ENCODE data around the gene GATA2.

GATA2 gene

GRCh38 chr3:128449111-128449638, 43.8 kb downstream of the GATA2 start:
- no peak overlapping the region for H3K4me3 ChIP-seq (ENCODE audit: low read depth, low read length)
- TF ChIP-seq, protein P1, sequence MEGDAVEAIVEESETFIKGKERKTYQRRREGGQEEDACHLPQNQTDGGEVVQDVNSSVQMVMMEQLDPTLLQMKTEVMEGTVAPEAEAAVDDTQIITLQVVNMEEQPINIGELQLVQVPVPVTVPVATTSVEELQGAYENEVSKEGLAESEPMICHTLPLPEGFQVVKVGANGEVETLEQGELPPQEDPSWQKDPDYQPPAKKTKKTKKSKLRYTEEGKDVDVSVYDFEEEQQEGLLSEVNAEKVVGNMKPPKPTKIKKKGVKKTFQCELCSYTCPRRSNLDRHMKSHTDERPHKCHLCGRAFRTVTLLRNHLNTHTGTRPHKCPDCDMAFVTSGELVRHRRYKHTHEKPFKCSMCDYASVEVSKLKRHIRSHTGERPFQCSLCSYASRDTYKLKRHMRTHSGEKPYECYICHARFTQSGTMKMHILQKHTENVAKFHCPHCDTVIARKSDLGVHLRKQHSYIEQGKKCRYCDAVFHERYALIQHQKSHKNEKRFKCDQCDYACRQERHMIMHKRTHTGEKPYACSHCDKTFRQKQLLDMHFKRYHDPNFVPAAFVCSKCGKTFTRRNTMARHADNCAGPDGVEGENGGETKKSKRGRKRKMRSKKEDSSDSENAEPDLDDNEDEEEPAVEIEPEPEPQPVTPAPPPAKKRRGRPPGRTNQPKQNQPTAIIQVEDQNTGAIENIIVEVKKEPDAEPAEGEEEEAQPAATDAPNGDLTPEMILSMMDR (IDR thresholded peaks at IDR 0.05; ENCODE audit: borderline replicate concordance, insufficient read depth, low read depth, low read length) = no peak

- TF ChIP-seq, protein P1 (IDR thresholded peaks at IDR 0.05; ENCODE audit: borderline replicate concordance, insufficient read depth, low read depth, low read length) = no peak
- H3K4me3 ChIP-seq (ENCODE audit: low read depth, low read length) = no peak overlapping the region
Measured at GRCh38 chr3:128448491-128448890, 44.5 kb downstream of the GATA2 start.

DNA sequence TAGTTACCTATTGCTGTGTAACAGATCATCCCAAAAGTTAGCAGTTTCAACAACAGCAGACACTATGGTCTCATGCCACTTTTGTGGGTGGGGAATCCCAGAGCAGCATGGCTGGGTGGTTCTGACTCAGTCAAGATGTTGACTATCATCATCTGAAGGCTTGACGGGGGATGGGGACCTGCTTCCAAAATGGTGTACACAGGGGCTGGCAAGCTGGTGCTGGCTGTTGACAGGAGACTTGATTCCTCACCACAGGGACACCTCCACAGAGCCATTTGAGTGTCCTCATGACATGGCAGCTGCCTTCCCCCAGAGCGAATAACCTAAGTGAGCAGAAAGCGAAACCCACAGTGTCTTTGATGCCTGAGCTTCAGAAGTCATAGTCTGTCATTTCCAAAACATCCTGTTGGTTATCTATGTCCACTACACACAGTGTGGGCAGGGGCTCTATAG, 45.4 kb downstream of the GATA2 start:
- no peak overlapping the region for H3K4me3 ChIP-seq (ENCODE audit: low read depth, low read length)
- TF ChIP-seq, protein P1 (IDR thresholded peaks at IDR 0.05; ENCODE audit: borderline replicate concordance, insufficient read depth, low read depth, low read length) = no peak

- H3K4me3 ChIP-seq (ENCODE audit: low read depth, low read length) = no peak overlapping the region
- TF ChIP-seq, protein P1 (IDR thresholded peaks at IDR 0.05; ENCODE audit: borderline replicate concordance, insufficient read depth, low read depth, low read length) = no peak
Measured at GRCh38 chr3:128446821-128447220, 46.2 kb downstream of the GATA2 start.

DNA sequence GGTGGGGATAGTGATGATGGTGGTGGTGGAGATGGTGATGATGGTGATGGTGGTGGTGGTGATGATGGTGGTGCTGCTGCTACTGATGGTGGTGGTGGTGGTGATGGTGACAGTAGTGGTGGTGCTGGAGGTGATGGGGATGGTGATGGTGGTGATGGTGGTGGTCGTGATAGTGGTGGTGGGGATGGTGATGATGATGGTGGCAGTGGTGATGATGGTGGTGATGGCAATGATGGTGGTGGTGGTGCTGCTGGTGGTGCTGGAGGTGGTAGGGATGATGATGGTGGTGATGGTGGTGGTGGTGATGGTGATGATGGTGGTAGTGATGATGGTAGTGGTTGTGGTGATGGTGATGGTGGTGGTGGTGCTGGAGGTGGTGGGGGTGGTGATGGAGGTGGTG, 47.6 kb downstream of the GATA2 start:
- H3K4me3 ChIP-seq (ENCODE audit: low read depth, low read length) = no peak overlapping the region
- TF ChIP-seq, protein P1 (IDR thresholded peaks at IDR 0.05; ENCODE audit: borderline replicate concordance, insufficient read depth, low read depth, low read length) = no peak

GRCh38 chr3:128443771-128444170, 49.2 kb downstream of the GATA2 start:
- no peak overlapping the region for H3K4me3 ChIP-seq (ENCODE audit: low read depth, low read length)
- TF ChIP-seq, protein P1 (IDR thresholded peaks at IDR 0.05; ENCODE audit: borderline replicate concordance, insufficient read depth, low read depth, low read length) = no peak

- H3K4me3 ChIP-seq (ENCODE audit: low read depth, low read length) = no peak overlapping the region
- TF ChIP-seq, protein P1 (IDR thresholded peaks at IDR 0.05; ENCODE audit: borderline replicate concordance, insufficient read depth, low read depth, low read length) = no peak
Measured at GRCh38 chr3:128442949-128443348, 50.1 kb downstream of the GATA2 start.
